22Rv1 (cell line): ENCODE data around the gene C16orf86.

Experiments used
- CTCF ChIP-seq: fragments of 450-650 bp; IDR thresholded peaks from 2 replicates; pipeline ENCODE4 v1.5.1; 2017; ENCODE audit warnings: mild to moderate bottlenecking
- ZFX ChIP-seq: fragments of 450-650 bp; IDR thresholded peaks from 2 replicates; pipeline ENCODE4 v1.6.1; 2017; ENCODE audit warnings: antibody characterized with exemption, borderline replicate concordance

DNA sequence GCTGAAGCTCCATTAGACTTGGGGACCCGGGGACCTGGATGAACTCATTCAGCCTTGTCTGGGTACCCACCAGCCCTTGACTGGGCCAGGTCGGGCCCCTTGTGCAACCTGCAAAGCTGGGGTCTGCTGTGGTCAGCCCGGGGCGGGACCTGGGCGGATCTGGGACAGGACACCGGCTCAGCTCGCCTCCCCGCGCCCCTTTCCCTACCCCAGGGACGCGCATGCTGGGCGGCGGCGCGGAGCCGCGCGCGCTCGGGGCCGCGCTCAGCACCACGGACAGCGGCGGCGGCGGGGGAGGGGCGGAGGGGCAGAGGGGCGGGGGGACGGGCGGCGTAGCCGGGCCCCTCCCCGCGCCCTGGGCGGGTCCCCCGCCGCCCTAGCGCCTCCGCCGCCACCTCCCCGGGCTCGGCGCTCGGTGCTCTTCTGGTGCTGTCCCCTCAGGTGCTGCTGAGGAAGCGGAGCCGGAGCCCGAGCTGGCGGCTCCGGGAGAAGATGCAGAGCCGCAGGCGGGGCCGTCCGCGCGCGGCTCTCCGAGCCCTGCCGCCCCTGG is 14.0 kb upstream of the C16orf86 start:
- TF ChIP-seq CTCF (no peak), ZFX (no peak)
